ENCODE measurements around the gene FYTTD1.
"Not testable (repeated sequence)": the region's sequence is repeated elsewhere in the genome, so short reads cannot be mapped to it uniquely, and the experiment has no call there.

Gene FYTTD1, protein sequence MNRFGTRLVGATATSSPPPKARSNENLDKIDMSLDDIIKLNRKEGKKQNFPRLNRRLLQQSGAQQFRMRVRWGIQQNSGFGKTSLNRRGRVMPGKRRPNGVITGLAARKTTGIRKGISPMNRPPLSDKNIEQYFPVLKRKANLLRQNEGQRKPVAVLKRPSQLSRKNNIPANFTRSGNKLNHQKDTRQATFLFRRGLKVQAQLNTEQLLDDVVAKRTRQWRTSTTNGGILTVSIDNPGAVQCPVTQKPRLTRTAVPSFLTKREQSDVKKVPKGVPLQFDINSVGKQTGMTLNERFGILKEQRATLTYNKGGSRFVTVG

DNA sequence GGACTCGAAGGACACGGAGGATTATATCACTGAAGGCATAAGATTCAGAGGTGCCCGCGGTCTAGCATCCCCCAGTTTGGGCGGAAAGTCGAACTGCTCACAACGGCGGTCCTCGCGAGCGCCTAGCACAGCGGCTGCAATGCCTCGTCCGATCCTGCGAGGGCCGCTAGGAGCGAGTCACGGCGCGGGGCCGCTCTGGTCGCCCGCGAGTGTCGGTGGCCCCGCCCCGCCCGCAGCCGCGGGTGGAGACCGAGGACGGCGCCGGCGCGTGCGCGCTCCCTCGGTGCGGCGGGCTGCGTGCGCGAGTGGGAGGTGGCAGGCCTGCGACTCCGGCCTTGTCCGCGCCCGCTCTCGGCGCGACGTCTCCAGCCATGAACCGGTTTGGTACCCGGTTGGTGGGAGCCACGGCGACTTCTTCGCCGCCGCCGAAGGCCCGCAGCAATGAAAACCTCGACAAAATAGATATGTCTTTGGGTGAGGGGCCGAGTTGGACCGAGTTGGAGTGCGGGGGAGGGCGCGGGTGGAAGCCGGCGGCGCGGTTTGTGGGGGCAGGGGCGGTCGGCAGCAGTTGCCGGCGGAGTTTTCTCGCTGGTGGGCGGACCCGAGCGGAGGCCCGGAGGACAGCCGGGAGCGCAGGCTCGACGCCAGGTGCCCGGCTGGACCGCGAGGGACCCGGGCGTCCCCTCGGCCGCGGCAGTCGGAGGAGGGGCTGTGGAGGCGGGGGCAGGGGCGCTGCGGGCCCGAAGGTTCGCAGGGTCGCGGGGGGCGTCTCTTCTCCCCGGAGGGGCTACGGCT lies at the start of gene FYTTD1:
TSS of gene FYTTD1 (plus strand) at position 283 of the 795 bp plus-strand sequence. CDS start at position 372, 89 bp downstream.
- no peak for DNase-seq (ENCODE audit: low read depth)

DNA sequence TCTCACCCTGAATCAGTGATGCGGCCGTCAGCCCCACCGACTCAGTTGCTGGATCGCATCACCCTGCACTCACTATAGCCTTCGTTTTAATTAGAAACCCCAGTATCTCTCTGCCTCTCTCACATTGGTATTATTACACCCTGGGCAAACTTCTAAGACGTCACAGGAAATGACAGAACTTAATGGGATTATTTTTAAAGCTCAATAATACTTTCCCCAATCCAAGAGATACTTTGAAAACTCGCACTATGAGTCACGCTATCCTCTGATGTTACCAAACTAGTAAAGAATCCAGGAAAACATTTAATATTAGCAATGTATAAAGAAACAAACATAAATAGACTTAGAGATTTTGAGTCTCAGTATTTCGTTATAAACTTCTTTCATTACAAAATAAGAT lies 49.6 kb upstream of the FYTTD1 start:
- no peak for DNase-seq (ENCODE audit: low read depth)

DNA sequence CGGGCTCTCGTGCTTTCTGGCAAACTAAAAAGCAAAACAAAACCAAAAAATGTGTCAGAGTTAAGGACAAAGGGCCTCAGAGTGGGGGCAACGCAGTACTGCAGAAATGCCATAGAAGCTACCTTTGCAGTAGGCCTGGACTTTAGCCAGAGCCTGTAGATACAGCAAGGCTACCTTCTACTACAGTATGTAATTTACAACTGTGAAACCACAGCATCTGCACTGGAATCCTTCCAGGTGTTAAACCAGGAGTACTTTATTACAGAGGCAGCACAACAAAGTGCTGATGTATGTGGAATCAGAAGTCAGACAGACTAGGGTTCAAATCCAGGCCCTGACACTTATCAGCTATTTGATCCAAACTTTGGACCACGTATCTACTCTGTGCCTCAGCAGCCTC lies 47.8 kb upstream of the FYTTD1 start:
- no peak for DNase-seq (ENCODE audit: low read depth)

DNA sequence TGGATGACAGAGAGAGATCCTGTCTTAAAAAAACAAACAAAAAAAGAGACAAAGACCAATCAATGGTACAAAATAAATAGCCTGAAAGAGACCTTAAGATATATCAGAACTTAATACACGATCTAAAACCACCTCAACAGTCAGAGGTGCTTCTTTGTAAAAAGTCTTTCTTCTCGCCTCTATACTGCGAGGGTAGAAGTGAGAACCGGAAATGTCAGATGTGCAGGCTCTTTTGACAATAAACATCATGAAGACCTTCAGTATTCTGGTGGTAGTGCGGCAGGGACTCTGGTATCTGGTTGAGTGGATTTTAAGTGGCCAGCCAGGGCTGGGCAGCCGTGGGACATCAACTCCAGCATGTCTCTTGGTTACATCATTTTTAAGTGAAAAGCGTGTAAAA lies 43.0 kb upstream of the FYTTD1 start:
- DNase-seq (ENCODE audit: low read depth): no peak

GRCh38 chr3:197709135-197709534 lies 40.5 kb upstream of the FYTTD1 start:
- no peak for DNase-seq (ENCODE audit: low read depth)

DNA sequence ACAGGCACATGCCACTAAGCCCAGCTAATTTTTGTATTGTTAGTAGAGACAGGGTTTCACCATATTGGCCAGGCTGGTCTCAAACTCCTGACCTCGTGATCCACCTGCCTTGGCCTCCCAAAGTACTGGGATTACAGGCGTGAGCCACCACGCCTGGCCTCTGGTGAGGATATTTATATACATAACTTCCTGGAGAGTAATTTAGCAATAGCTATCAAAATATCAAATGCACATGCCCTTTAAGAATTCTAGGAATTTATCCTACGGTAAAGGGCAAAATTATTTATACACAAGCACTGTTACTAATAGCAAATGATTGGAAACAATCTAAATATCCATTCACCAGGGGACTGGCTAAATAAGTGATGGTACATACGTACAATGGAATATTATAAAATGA lies 38.7 kb upstream of the FYTTD1 start:
- not testable (repeated sequence) for DNase-seq (ENCODE audit: low read depth)

GRCh38 chr3:197711973-197712707 lies 37.5 kb upstream of the FYTTD1 start:
- peak; percentile 90 for DNase-seq (ENCODE audit: low read depth)

DNA sequence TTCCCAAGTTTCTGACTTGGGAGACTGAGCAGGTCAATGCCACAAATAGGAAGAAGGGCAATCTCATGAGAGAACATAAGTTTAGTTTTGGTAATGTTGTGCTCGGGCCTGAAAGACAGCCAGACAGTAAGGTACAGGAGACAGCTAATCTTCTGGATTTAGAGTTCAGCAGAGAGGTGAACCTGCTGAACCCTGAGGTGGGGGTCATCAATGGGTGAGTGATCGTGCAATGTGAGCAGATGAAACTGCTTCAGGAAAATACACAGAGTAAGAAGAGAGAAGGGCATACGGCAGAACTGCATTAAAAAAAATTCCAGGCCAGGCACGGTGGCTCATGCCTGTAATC lies 36.2 kb upstream of the FYTTD1 start:
- DNase-seq (ENCODE audit: low read depth): no peak

GRCh38 chr3:197714251-197714650 lies 35.4 kb upstream of the FYTTD1 start:
- DNase-seq (ENCODE audit: low read depth): no peak

GRCh38 chr3:197718891-197719290 lies 30.8 kb upstream of the FYTTD1 start:
- DNase-seq (ENCODE audit: low read depth): no peak

GRCh38 chr3:197720694-197721093 lies 29.0 kb upstream of the FYTTD1 start:
- no peak for DNase-seq (ENCODE audit: low read depth)

DNA sequence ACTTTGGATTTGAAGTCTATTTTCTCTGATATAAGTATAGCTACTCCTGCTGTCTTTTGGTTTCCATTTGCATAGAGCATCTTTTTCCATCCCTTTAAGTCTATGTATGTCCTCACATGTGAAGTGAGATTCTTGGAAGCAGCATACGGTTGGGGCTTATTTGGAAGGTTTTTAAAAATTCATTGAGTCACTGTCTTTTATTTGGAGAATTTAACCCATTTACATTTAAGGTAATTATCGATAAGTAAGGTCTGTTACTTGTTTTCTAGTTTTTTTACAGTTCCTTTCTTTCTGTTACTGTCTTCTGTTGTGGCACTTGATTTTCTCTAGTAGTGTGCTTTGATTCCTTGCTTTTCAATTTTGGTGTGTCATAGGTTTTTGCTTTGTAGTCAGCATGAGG lies 26.9 kb upstream of the FYTTD1 start:
- no peak for DNase-seq (ENCODE audit: low read depth)

DNA sequence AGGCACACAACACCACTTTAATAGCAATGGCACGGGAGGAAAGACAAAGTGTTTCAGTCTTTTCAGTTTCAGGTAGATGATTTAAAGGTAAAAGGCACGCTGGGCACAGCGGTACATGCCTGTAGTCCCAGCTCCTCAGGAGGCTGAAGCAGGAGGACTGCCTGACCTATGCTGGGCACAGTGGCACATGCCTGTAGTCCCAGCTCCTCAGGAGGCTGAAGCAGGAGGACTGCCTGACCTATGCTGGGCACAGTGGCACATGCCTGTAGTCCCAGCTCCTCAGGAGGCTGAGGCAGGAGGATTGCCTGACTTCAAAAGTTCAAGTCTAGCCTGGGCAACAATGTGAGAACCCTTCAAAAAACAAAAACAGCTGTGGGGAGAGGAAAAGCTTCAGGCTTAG lies 21.8 kb upstream of the FYTTD1 start:
- DNase-seq (ENCODE audit: low read depth): not testable (repeated sequence)

GRCh38 chr3:197728487-197728886 lies 21.2 kb upstream of the FYTTD1 start:
- no peak for DNase-seq (ENCODE audit: low read depth)

- DNase-seq (ENCODE audit: low read depth): no peak
Measured at GRCh38 chr3:197730200-197730599, 19.5 kb upstream of the FYTTD1 start.

DNA sequence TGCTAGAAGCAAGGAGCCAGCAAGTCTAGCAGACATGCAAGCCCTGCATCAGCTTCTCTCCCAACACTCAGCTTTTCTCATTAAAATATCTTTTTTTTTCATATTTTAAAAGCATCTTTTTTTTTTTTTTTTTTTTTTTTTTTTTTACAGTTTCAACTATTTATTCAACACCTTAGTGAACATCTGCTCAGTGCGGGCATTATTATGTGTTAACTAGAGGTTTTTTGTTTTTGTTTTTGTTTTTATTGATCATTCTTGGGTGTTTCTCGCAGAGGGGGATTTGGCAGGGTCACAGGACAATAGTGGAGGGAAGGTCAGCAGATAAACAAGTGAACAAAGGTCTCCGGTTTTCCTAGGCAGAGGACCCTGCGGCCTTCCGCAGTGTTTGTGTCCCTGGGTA lies 18.9 kb upstream of the FYTTD1 start:
- DNase-seq (ENCODE audit: low read depth): not testable (repeated sequence)

DNA sequence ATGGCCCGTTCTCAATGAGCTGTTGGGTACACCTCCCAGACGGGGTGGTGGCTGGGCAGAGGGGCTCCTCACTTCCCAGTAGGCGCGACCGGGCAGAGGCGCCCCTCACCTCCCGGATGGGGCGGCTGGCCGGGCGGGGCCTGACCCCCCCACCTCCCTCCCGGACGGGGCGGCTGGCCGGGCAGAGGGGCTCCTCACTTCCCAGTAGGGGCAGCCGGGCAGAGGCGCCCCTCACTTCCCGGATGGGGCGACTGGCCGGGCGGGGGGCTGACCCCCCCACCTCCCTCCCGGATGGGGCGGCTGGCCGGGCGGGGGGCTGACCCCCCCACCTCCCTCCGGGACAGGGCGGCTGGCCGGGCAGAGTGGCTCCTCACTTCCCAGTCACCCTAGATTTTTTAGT lies 18.2 kb upstream of the FYTTD1 start:
- DNase-seq (ENCODE audit: low read depth): not testable (repeated sequence)

GRCh38 chr3:197733042-197733441 lies 16.6 kb upstream of the FYTTD1 start:
- DNase-seq (ENCODE audit: low read depth): no peak

DNA sequence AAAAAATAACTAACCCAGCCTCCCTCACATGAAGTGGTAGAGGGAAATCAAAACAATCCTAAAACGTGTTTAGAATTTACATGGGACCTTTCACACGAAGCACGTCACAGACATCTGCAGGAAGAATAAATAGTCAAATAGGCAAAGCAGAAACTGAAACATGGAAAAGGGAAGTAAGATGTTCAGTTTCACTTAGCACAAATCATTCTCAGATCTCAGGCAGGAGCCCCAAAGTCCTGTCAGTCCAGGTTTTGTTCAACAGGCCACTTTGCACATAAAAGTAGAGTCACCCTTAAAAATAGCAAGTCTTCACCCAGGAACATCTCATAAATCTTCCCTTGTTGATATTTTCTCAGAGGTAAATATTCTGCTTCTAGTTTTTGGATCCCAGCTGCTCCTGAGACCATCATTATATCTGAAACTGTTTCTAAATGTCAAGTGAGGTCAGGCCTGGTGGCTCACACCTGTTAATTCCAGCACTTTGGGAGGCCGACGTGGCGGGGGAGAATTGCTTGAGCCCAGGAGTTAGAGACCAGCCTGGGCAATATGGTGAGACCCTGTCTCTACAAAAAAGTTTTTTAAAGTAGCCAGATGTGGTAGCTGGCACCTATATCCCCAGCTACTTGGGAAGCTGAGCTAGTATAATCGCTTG lies 14.9 kb upstream of the FYTTD1 start:
- DNase-seq (ENCODE audit: low read depth): no peak

- DNase-seq (ENCODE audit: low read depth): no peak
Measured at GRCh38 chr3:197736010-197736490, 13.6 kb upstream of the FYTTD1 start.

GRCh38 chr3:197736491-197737318 lies 13.0 kb upstream of the FYTTD1 start, which contains the start of gene RUBCN:
Gene RUBCN (minus strand): TSS chr3:197736904. CDS start chr3:197736719, 185 bp downstream.
- no peak for DNase-seq (ENCODE audit: low read depth)

Data from HS-27A (cell line).